ENCODE data around the gene FTCD.

DNA sequence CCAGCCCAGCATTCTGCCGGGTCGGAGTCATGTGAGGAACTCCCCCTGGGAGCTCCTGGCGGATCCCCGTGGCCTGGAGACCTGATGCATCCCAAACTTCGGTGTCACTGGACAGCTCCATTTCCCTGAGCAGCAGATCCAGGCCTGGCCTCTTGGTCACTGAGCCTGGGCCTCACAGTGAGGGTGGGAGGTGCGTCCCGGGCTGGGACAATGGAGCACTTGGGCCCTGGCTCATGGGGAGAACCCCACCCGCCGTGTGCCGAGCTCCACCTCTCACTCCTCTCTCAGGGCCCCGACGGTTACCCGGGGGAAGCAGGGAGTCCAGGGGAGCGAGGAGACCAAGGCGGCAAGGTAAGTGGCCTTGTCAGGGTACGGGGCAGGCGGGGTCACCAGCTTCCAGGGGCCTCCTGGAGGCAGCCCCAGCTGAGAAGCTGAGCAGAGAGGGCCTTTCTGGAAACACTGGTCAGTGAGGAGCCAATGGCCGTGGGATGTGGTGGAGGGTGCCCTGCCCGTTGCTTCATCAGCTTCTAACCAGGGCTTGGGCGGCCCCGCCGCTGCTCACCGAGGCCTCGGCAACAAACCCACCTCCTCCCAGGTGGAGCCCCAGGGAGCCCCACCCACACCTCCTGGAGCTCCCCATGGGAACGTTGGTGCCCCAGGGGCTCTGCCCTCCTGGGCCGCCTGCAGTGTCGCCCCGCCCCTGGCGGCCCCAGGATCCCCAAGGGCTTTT lies 37.6 kb downstream of the FTCD start:
- no peak for TF ChIP-seq POLR2A (IDR thresholded peaks at IDR 0.05; ENCODE audit: low read length)
- TF ChIP-seq GATA1 (IDR thresholded peaks at IDR 0.05; ENCODE audit: low read depth, low read length) = no peak
